HG03175 (cell line): Measurements from ENCODE around the gene ACSM6.
"Not testable (repeated sequence)": the region's sequence is repeated elsewhere in the genome, so short reads cannot be mapped to it uniquely, and the experiment has no call there.

ENCODE experiments used
- ATAC-seq: cut with Tn5 transposase; IDR thresholded peaks from one replicate; pipeline ENCODE4 v1.9.1; 2021; ENCODE audit warnings: mild to moderate bottlenecking, moderate library complexity; ENCODE audit not compliant: unreplicated experiment

The ACSM6 gene

GRCh38 chr10:95193944-95194343, at the start of gene ACSM6:
Gene ACSM6 (plus strand): TSS chr10:95194238. CDS start chr10:95194486, 248 bp downstream.
- ATAC-seq, result no peak

GRCh38 chr10:95168694-95169093, 25.3 kb upstream of the ACSM6 start:
- no peak for ATAC-seq

- no peak for ATAC-seq
Observed at GRCh38 chr10:95169522-95169921, 24.5 kb upstream of the ACSM6 start.

- ATAC-seq, result no peak
Observed at GRCh38 chr10:95170790-95171189, 23.2 kb upstream of the ACSM6 start.

- no peak for ATAC-seq
Observed at GRCh38 chr10:95171336-95171735, 22.7 kb upstream of the ACSM6 start.

GRCh38 chr10:95172851-95173250, 21.2 kb upstream of the ACSM6 start:
- no peak for ATAC-seq

GRCh38 chr10:95176101-95176500, 17.9 kb upstream of the ACSM6 start:
- no peak for ATAC-seq

GRCh38 chr10:95177429-95177828, 16.6 kb upstream of the ACSM6 start:
- ATAC-seq, result no peak

- ATAC-seq, result no peak
Observed at GRCh38 chr10:95178266-95178665, 15.8 kb upstream of the ACSM6 start.

GRCh38 chr10:95178797-95179196, 15.2 kb upstream of the ACSM6 start:
- no peak for ATAC-seq

- ATAC-seq, result no peak
Observed at GRCh38 chr10:95181726-95182125, 12.3 kb upstream of the ACSM6 start.

- ATAC-seq, result peak; percentile 95
Observed at GRCh38 chr10:95183271-95184230, 10.5 kb upstream of the ACSM6 start.

- no peak for ATAC-seq
Observed at GRCh38 chr10:95187617-95188016, 6.4 kb upstream of the ACSM6 start.

- no peak for ATAC-seq
Observed at GRCh38 chr10:95188593-95188992, 5.4 kb upstream of the ACSM6 start.

GRCh38 chr10:95196046-95196445, 2.0 kb downstream of the ACSM6 start:
- no peak for ATAC-seq

GRCh38 chr10:95201736-95202135, 7.7 kb downstream of the ACSM6 start:
- ATAC-seq, result no peak

- ATAC-seq, result not testable (repeated sequence)
Observed at GRCh38 chr10:95202865-95203264, 8.8 kb downstream of the ACSM6 start.

GRCh38 chr10:95208702-95209391, 14.8 kb downstream of the ACSM6 start:
- ATAC-seq, result no peak

- ATAC-seq, result no peak
Observed at GRCh38 chr10:95209509-95210127, 15.6 kb downstream of the ACSM6 start.

- no peak for ATAC-seq
Observed at GRCh38 chr10:95211606-95212279, 17.7 kb downstream of the ACSM6 start.

- no peak for ATAC-seq
Observed at GRCh38 chr10:95214369-95214768, 20.3 kb downstream of the ACSM6 start.
